ENCODE measurements around the gene TMEM59L. TPM values are rescaled to one million over a fixed set of nuclear protein-coding genes. Genes with fewer than 3 reads are reported as not detected.
A peak's percentile ranks its signal among the peaks of the same experiment; 100 is the strongest.

TMEM59L gene
- total and polyA plus RNA-seq, 9 of the 15 experiments (the other 6 are each of a cell fraction or from before 2014, with no cell fraction given): 0.37 TPM; not detected in 8

GRCh38 chr19:18594096-18594823, 18.4 kb upstream of the TMEM59L start (continued):
- TF ChIP-seq MECOM (CRISPR knock-in tag; IDR thresholded peaks at IDR 0.05) (no peak), EGR1 (conservative IDR thresholded peaks at IDR 0.05) (peak; percentile 55), MBD1 (CRISPR knock-in tag; IDR thresholded peaks at IDR 0.05) (no peak), SIRT6 (IDR thresholded peaks at IDR 0.05; ENCODE audit: low read depth, low read length) (no peak), KAT8 (IDR thresholded peaks at IDR 0.05; ENCODE audit: low read depth) (no peak), SRSF3 (IDR thresholded peaks at IDR 0.05; ENCODE audit: insufficient read depth, low read length) (no peak), ZFPM2 (CRISPR knock-in tag; IDR thresholded peaks at IDR 0.05) (no peak), ZNF407 (IDR thresholded peaks at IDR 0.05; ENCODE audit: low read depth) (no peak), E2F6 (IDR thresholded peaks at IDR 0.05; ENCODE audit: borderline replicate concordance in 1 of 2, extremely low read depth in 1 of 2, insufficient read depth in 1 of 2, insufficient read length in 1 of 2, low read depth in 1 of 2, low read length in 1 of 2, poor library complexity in 1 of 2, severe bottlenecking in 1 of 2) (peak; percentile 40 to 62), SUPT5H (IDR thresholded peaks at IDR 0.05) (no peak; the same call in 1 of the 2 replicates), MCM7 (IDR thresholded peaks at IDR 0.05) (no peak), USF2 (CRISPR knock-in tag; IDR thresholded peaks at IDR 0.05) (no peak), TAF15 (IDR thresholded peaks at IDR 0.05; ENCODE audit: low read depth, low read length) (no peak), NFYB (IDR thresholded peaks at IDR 0.05; ENCODE audit: extremely low read depth, insufficient read length) (no peak), GATAD2A (IDR thresholded peaks at IDR 0.05) (no peak), U2AF2 (optimal IDR thresholded peaks at IDR 0.05; ENCODE audit: low read depth, low read length) (no peak), ZNF354B (CRISPR knock-in tag; IDR thresholded peaks at IDR 0.05) (no peak)
